SH-SY5Y (cell line): ENCODE results near the gene INPP5A.

Source experiments
- GATA2 ChIP-seq: IDR thresholded peaks from 2 replicates; pipeline ENCODE4 v1.6.1; 2011; ENCODE audit warnings: mild to moderate bottlenecking, low read depth, low read length
- GATA3 ChIP-seq: IDR thresholded peaks from 2 replicates; pipeline ENCODE4 v1.6.1; 2011; ENCODE audit warnings: low read depth, mild to moderate bottlenecking, low read length, moderate library complexity

The INPP5A gene

DNA sequence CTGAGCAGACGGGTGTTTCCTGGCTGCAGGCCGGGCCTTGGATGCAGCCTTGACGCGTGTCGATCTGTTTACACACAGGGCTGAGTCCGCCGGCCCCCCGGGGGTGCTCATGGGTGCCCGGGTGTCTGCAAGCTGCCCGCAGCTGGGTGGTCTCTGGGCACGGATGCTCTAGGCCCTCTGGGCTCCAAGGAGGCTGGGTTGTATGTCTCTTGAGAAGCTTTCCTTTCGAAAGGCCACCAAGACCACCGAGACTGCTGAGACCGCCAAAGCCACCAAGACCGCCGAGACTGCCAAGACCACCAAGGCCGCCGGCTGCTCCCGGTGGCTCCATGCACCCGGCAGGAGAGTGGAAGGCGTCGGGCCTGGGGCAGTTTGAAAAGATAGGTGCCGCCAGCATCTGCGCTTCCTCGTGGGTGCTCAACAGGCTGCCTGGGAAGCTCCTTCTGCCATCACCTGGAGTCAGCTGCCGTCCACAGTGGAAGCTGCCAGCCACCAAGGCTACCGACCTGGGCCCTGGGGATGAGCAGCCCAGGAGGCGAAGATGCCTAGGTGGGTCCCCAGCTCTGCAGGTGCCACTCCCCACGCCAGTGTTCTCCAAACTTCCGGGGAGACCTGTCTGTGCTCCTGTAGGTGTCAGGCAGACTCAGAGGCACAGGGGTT, 121.1 kb downstream of the INPP5A start:
- TF ChIP-seq GATA2 (no peak), GATA3 (no peak)

DNA sequence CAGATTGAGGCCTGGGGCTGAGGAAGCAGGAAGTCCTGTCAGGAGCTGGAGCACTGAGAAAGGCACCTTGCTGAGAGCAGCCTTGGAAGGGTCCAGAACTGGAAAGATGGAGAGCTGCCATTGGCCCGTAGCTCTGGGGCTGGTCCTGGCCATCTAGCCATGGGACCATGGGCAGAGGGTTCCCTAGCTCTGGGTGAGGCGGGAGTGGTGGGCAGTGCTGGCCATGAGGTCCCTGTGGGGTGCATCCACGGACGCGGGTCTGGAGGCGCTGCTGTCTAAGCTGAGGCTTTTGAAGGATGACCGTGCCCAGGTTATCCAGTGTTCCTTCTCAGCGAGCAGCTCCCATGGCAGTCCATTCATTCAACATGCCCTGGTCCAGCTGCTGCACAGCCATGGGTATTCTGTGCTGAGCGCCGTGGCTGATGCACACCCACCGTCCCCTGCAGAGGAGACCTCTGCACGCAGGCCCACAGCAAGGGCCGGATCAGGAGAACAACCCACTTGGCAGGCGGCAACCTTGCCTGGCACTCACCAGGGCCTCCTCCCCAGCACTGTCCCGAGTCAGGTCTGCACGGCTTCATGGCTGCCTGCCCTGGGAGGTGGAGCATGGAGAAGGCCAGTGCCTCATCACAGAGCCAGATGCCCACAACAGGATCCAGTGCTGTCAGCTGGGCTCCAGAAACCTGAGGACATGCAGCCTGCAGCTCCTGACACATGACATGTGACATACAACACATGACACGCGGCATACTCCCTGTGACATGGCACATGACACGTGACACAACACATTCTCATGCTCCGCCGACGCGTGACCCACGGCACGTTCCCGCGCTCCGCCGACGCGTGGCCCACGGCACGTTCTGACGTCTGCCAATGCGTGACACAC, 121.9 kb downstream of the INPP5A start:
- TF ChIP-seq GATA2 (no peak), GATA3 (no peak)

DNA sequence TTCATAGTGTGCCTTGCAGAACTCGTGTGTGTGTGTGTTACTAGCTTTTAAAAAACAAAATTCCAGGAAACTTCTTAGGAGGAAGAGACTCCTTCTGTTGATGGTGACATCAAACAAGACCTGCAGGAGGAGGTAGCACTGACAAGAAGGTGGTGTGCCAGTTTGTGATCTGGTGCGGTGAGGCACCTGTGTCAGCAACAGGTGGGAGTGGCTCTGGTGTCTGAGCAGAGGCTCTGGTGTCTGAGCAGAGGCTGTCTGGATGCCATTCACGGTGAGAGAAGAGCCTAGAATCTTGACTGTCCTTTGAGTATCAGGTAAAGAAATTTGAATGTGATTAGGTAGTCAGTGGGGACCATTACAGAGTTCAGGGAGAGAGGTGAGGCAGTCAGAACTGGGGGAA, 122.8 kb downstream of the INPP5A start:
- no peak for TF ChIP-seq GATA2
- TF ChIP-seq GATA3: no peak

DNA sequence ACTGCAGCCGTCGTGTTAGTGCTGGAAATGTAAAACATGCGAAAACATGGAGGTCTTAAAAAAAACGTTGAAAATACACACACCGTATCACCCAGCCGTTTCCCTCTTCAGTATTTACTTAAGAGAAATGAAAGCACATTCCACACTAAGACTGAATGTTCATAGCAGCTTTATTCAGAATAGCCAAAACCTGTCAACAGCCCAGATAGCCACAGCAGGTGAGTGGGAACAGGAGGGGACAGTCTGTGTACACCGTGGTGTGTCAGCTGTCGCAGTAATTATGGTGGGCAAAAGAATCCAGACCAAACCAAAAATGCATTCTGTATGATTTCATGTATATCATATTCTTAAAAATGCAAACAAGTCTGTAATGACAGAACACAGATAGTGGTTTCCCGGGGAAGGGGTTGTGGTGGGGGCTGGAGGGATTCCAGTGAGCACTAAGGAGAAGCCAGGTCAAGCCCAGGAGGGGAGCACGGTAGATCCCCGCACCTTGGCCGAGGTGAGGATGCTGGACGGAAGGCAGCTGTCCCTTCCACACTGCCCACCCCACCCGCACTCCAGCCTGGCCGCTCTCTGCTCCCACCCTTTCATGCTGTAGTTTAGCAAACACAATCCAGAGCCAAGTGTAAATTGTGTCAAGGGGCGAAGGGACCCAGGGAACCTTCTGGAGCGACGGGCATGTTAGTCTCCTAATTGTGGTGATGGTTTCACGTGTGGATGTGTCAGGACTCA, 124.8 kb downstream of the INPP5A start:
- TF ChIP-seq GATA3 (no peak), GATA2 (no peak)

DNA sequence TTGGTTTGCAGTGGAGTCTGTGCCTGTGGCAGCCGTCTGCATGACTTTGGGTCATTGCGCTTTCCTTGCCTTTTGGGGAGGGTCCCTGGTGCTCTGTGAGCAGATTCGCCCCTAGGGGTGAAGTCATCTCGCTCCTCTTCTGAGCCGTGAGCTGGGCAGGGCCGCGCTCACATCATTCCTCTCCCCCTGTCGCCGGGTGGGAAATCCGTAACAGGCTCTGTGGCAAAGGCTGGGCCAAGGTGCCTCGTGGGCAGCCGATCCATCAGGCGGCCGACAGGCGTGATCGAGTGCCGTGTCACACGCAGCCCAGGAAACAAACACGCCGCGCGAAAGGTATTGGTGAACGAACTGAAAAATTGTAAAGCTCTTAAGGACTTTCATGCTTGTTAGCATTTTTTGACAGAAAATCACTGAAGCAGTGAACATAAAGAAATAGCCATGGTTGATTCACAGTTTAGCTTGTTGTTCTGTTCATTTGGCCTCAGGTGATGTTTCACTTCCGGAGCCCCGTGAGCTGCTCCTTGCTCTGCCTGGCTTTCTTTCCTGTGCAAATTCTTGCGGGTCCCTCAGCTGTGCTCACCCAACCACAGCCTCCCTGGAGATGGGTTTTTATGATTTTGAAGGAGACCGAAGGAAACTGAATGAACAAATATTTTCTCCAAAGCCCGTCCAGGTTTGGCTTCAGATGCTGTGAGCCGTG, 126.2 kb downstream of the INPP5A start:
- TF ChIP-seq GATA3 (no peak), GATA2 (no peak)

DNA sequence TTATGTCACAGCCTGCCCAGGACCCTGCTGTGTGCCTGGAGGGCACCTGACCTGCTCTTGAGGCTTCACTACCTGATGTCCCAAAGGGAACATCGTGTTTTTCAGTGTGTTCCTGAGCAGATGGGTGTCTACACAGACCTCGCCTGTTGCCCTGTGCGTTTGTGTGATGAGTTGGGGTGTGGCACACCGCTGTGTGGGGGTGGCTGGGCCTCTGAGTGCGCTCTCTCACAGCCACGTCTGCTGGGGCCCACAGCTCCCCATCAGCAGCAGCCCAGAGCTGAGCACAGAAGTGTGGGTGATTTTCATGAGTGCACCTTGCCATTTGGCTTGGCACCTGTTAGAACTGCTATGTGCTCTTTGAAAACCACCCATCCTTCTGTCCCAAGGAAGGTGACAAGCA, 126.8 kb downstream of the INPP5A start:
- no peak for TF ChIP-seq GATA3
- no peak for TF ChIP-seq GATA2

DNA sequence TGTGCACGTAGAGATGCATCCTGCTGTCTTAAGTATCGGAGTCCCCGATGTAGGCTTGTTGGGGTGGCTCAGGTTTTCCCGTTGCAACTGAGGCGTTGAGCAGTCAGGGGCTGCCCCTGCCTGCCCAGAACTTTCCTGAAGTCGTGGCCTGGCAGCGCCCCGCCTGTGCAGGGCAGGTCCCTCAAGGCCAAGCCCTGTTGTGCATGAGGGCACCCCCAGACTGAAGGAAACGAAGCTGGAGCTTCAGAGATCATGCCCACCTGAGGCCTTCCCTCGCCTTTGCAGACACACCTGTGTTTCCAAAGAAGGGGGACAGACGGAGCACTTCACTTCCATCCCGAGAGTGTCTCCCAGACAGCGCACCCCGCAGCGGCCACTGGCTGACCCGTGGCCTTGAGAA, 127.3 kb downstream of the INPP5A start:
- no peak for TF ChIP-seq GATA3
- TF ChIP-seq GATA2: no peak

DNA sequence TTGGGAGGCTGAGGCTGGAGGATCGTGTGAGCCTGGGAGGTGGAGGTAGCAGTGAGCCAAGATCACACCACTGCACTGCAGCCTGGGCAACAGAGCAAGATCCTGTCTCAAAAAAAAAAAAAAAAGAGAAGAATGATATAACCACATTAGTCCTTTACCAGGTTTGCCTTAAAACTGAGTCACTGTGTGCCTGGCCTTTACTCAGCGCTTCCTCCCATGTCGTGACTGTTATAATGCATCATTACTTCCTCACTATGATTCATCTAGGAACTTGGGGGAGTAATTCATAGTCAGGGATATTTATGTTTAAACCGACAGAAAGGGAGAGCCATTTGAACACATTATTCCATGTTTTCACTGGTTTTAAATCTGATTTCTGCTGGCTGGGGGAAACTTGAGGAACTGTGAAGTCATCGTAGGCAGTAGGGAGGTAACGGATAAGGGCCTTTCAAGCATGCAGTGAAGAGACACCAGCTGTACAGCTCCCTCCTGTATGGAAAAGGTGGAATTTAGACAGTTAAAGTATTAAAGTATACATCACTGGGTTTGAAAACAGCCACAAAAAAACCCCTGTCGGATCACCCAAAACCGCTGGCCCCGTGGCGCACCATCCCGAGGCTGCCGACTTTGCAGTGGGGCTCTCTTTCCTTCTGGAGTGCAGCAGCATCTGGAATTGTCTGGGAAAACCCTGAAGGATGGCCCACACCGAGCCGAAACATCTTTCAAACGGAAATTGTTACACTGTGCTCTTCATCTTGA, 128.5 kb downstream of the INPP5A start:
- TF ChIP-seq GATA3 (no peak), GATA2 (no peak)

DNA sequence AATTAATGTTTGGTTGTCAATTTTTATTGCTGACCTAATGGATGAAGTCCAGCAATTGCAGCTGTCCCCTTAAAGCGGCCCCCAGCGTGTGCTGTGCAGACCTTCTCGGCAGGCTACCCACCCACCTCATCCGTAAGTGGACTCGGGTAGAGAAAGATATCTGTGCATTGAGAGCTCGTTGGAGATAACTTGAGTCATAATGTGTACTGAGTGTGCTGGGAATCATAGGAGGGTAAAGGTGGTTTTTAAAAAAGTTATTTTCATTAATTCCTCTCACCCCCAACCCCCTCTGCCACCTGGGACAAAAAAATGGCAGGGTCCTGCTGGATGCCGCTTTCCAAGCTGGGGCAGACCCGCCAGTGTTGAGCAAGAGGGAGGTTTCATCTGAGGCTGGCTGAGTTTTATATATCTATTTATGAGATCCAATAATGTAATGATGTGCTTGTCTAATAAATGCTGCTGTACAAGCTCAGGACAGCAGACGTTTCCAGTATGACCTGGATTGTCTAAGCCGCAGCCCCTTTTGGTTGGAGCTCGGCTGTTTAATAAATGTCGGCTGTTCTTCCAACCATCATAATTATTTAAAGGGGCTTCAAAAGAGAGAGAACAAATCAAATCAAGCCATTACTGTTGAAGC, 129.2 kb downstream of the INPP5A start:
- no peak for TF ChIP-seq GATA2
- no peak for TF ChIP-seq GATA3

DNA sequence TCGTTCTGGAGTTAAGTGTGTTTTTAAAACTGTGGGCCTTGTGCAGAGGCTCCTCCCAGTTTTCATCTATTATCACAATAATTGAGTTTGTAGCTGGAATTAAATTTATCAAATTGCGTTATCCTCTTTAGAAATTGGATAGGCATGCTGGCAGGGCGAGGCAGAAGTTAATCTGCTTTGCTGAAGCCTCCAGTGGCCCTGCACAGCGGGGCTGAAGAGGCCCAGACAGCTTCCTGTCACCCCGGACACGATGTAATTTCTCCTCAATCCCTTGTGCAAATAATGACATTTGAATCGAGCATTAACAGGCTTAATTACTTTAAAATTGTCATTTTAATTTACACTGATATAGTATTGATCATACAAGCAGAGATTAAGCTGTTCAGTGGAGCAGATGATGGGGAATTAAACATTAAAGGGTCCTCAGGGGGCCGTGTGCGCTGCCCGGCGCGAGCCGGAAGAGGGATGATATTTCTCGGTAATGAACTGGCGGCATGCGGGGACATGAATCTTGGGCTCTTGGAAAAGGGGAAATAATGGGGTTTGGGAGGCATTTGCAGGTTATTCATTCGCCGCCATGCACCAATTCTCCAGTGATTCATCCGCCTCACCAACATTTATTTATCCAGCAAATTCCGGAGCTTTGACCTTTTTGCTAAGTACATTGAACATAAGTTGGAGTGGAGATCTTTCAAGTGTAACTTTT, 129.9 kb downstream of the INPP5A start:
- TF ChIP-seq GATA2: peak; percentile 26; the same call in 1 of the 2 replicates
- no peak for TF ChIP-seq GATA3

DNA sequence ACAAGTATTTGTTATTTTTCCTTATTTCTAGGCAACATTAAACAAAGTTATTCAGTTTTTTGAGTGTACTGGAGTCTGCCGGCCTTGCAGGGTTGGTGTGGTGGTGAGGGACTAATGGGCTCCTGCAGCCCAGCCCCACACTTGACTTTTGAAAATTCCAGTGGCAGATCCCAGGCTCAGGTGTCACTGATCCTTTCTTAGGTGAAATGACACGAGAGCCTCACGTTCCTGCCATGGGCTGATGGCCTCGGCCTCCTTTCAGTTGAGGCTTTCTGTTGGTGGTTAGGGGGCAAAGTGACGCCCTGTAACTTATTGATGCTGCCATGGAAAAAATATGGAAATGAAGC, 130.4 kb downstream of the INPP5A start:
- TF ChIP-seq GATA2: no peak
- no peak for TF ChIP-seq GATA3

DNA sequence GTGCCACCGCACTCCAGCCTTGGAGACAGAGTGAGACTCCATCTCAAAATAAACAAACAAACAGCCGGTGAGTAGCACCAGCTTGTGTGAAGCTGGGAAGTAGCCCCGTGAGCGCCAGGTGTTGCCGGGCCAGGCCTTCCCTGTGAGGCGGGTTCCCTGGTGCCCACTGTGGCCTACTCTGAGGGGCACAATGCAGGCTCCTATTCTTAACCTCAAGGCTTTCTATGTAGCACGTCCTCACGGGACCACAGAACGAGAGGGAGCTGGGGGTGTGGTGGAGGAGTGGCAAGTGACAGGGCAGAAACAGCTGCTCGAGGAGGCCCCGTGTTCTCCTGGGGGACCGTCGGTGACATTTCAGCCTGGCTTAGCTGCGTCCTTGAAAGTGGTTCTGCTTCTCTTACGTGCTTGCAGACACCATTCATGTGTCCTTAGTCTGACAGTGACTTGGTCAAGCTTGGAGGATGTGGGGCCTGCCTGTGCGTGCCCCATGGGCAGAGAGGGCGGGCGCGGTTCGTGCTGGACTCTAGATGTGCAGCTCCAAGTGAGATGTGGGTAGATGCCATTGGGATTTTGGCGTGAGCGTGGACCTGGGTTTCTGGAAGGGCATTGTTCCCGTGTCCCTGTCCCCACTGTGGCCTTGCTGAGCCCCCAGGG, 131.7 kb downstream of the INPP5A start:
- no peak for TF ChIP-seq GATA3
- no peak for TF ChIP-seq GATA2
